Activated T-cell treated with anti-CD3 and anti-CD28 coated beads, Interleukin-2, amount 50 U/mL, for 24 hours (primary cell): ENCODE data around the gene SETDB2.

Experiments
- DNase-seq: peaks from one replicate; pipeline ENCODE4 v3.0.0-alpha.2; 2020
- H3K27ac Mint-ChIP-seq: 2 replicates; pipeline ENCODE4 v1.8.0; 2020; ENCODE audit warnings: mild to moderate bottlenecking, mixed read lengths
- H3K27me3 Mint-ChIP-seq: 2 replicates; pipeline ENCODE4 v1.8.0; 2020; ENCODE audit warnings: mixed read lengths
- H3K36me3 Mint-ChIP-seq: 2 replicates; pipeline ENCODE4 v1.8.0; 2020; ENCODE audit warnings: low read depth, mixed read lengths
- H3K4me1 Mint-ChIP-seq: 2 replicates; pipeline ENCODE4 v1.8.0; 2020; ENCODE audit warnings: low read depth, mixed read lengths
- H3K4me3 Mint-ChIP-seq: 2 replicates; pipeline ENCODE4 v1.8.0; 2020; ENCODE audit warnings: mild to moderate bottlenecking, moderate library complexity, mixed read lengths
- H3K9me3 Mint-ChIP-seq: 2 replicates; pipeline ENCODE4 v1.8.0; 2020; ENCODE audit warnings: mixed read lengths

SETDB2 gene

GRCh38 chr13:49524740-49525501 is 80.8 kb downstream of the SETDB2 start:
- H3K9me3 Mint-ChIP-seq: no peaks in the 10 kb centered on the region
- H3K4me3 Mint-ChIP-seq: no peak overlapping the region
- peaks cover 93% of the 10 kb centered on the region for H3K36me3 Mint-ChIP-seq
- no peaks in the 10 kb centered on the region for H3K27me3 Mint-ChIP-seq
- peaks cover 7% of the 10 kb centered on the region for H3K4me1 Mint-ChIP-seq
- peak overlapping the region; percentile 59 for H3K27ac Mint-ChIP-seq
- DNase-seq: no peak

- H3K4me3 Mint-ChIP-seq: no peak overlapping the region
- DNase-seq: no peak
- peaks cover 12% of the 10 kb centered on the region for H3K4me1 Mint-ChIP-seq
- H3K9me3 Mint-ChIP-seq: no peaks in the 10 kb centered on the region
- H3K27me3 Mint-ChIP-seq: no peaks in the 10 kb centered on the region
- H3K36me3 Mint-ChIP-seq: peaks cover 89% of the 10 kb centered on the region
- H3K27ac Mint-ChIP-seq: peak overlapping the region; percentile 36
Measured at GRCh38 chr13:49527123-49527522, 83.0 kb downstream of the SETDB2 start.

GRCh38 chr13:49528161-49528560 is 84.1 kb downstream of the SETDB2 start:
- DNase-seq: no peak

GRCh38 chr13:49530457-49530856 is 86.4 kb downstream of the SETDB2 start:
- DNase-seq: no peak
- H3K36me3 Mint-ChIP-seq: peaks cover 83% of the 10 kb centered on the region
- no peak overlapping the region for H3K4me3 Mint-ChIP-seq
- H3K4me1 Mint-ChIP-seq: peaks cover 21% of the 10 kb centered on the region
- H3K27me3 Mint-ChIP-seq: no peaks in the 10 kb centered on the region
- no peaks in the 10 kb centered on the region for H3K9me3 Mint-ChIP-seq
- H3K27ac Mint-ChIP-seq: peak overlapping the region; percentile 52

More at GRCh38 chr13:49528161-49528560, 84.1 kb downstream of the SETDB2 start:
- peak overlapping the region; percentile 69 for H3K27ac Mint-ChIP-seq
- H3K4me3 Mint-ChIP-seq: no peak overlapping the region
- peaks cover 88% of the 10 kb centered on the region for H3K36me3 Mint-ChIP-seq
- H3K27me3 Mint-ChIP-seq: no peaks in the 10 kb centered on the region
- no peaks in the 10 kb centered on the region for H3K9me3 Mint-ChIP-seq
- H3K4me1 Mint-ChIP-seq: peaks cover 19% of the 10 kb centered on the region

GRCh38 chr13:49532593-49532992 is 88.5 kb downstream of the SETDB2 start:
- Mint-ChIP-seq H3K36me3 (peaks cover 76% of the 10 kb centered on the region), H3K9me3 (no peaks in the 10 kb centered on the region), H3K27me3 (no peaks in the 10 kb centered on the region), H3K4me3 (no peak overlapping the region), H3K4me1 (peaks cover 18% of the 10 kb centered on the region), H3K27ac (peak overlapping the region; percentile 35)
- DNase-seq: no peak

GRCh38 chr13:49533011-49533410 is 88.9 kb downstream of the SETDB2 start:
- Mint-ChIP-seq H3K4me3 (no peak overlapping the region), H3K4me1 (peaks cover 18% of the 10 kb centered on the region), H3K9me3 (no peaks in the 10 kb centered on the region), H3K36me3 (peaks cover 78% of the 10 kb centered on the region), H3K27ac (peak overlapping the region; percentile 35), H3K27me3 (no peaks in the 10 kb centered on the region)
- no peak for DNase-seq

GRCh38 chr13:49533591-49534269 is 89.7 kb downstream of the SETDB2 start:
- H3K27ac Mint-ChIP-seq: no peak overlapping the region
- H3K4me3 Mint-ChIP-seq: no peak overlapping the region
- peaks cover 73% of the 10 kb centered on the region for H3K36me3 Mint-ChIP-seq
- no peak for DNase-seq
- no peaks in the 10 kb centered on the region for H3K9me3 Mint-ChIP-seq
- H3K27me3 Mint-ChIP-seq: no peaks in the 10 kb centered on the region
- H3K4me1 Mint-ChIP-seq: peaks cover 18% of the 10 kb centered on the region

- Mint-ChIP-seq H3K27ac (no peak overlapping the region), H3K27me3 (no peaks in the 10 kb centered on the region), H3K36me3 (peaks cover 76% of the 10 kb centered on the region), H3K9me3 (no peaks in the 10 kb centered on the region), H3K4me3 (no peak overlapping the region), H3K4me1 (peaks cover 33% of the 10 kb centered on the region)
- DNase-seq: no peak
Measured at GRCh38 chr13:49536144-49536873, 92.2 kb downstream of the SETDB2 start.

- H3K4me3 Mint-ChIP-seq: no peak overlapping the region
- H3K27ac Mint-ChIP-seq: no peak overlapping the region
- no peaks in the 10 kb centered on the region for H3K27me3 Mint-ChIP-seq
- peaks cover 76% of the 10 kb centered on the region for H3K36me3 Mint-ChIP-seq
- peaks cover 26% of the 10 kb centered on the region for H3K4me1 Mint-ChIP-seq
- DNase-seq: no peak
- no peaks in the 10 kb centered on the region for H3K9me3 Mint-ChIP-seq
Measured at GRCh38 chr13:49538404-49538803, 94.3 kb downstream of the SETDB2 start.

- Mint-ChIP-seq H3K27ac (peak overlapping the region; percentile 74), H3K36me3 (peaks cover 74% of the 10 kb centered on the region), H3K4me1 (peaks cover 22% of the 10 kb centered on the region), H3K27me3 (no peaks in the 10 kb centered on the region), H3K9me3 (no peaks in the 10 kb centered on the region), H3K4me3 (no peak overlapping the region)
- no peak for DNase-seq
Measured at GRCh38 chr13:49539313-49539712, 95.2 kb downstream of the SETDB2 start.

- Mint-ChIP-seq H3K27ac (peak overlapping the region; percentile 59), H3K27me3 (no peaks in the 10 kb centered on the region), H3K36me3 (peaks cover 77% of the 10 kb centered on the region), H3K9me3 (no peaks in the 10 kb centered on the region), H3K4me1 (peaks cover 21% of the 10 kb centered on the region), H3K4me3 (no peak overlapping the region)
- no peak for DNase-seq
Measured at GRCh38 chr13:49539746-49540145, 95.7 kb downstream of the SETDB2 start.

GRCh38 chr13:49540552-49540951 is 96.5 kb downstream of the SETDB2 start:
- Mint-ChIP-seq H3K4me3 (peak overlapping the region; percentile 13), H3K9me3 (no peaks in the 10 kb centered on the region), H3K4me1 (peaks cover 21% of the 10 kb centered on the region), H3K36me3 (peaks cover 78% of the 10 kb centered on the region), H3K27ac (peak overlapping the region; percentile 59), H3K27me3 (no peaks in the 10 kb centered on the region)
- no peak for DNase-seq

GRCh38 chr13:49543656-49544055 is 99.6 kb downstream of the SETDB2 start:
- Mint-ChIP-seq H3K27ac (no peak overlapping the region), H3K9me3 (no peaks in the 10 kb centered on the region), H3K27me3 (no peaks in the 10 kb centered on the region), H3K36me3 (peaks cover 82% of the 10 kb centered on the region), H3K4me1 (peaks cover 21% of the 10 kb centered on the region), H3K4me3 (no peak overlapping the region)
- DNase-seq: no peak
